CD4-positive, alpha-beta T cell treated with Interleukin-1 beta for 1 hour (primary cell): ENCODE results near the gene SMC5.
A peak's percentile ranks its signal among the peaks of the same experiment; 100 is the strongest.
"Not testable (repeated sequence)": the region's sequence is repeated elsewhere in the genome, so short reads cannot be mapped to it uniquely, and the experiment has no call there.

Experiments used
- DNase-seq, 2 donors: peaks; one replicate each; pipeline ENCODE4 v3.0.0-alpha.2; 2020 to 2022

SMC5 gene

GRCh38 chr9:70278305-70278704 is 19.5 kb downstream of the SMC5 start:
- no peak for DNase-seq

- no peak for DNase-seq
Observed at GRCh38 chr9:70283848-70284247, 25.1 kb downstream of the SMC5 start.

- DNase-seq: no peak
Observed at GRCh38 chr9:70285246-70285645, 26.5 kb downstream of the SMC5 start.

- DNase-seq: no peak
Observed at GRCh38 chr9:70285981-70286598, 27.3 kb downstream of the SMC5 start.

GRCh38 chr9:70290626-70291025 is 31.8 kb downstream of the SMC5 start:
- DNase-seq: no peak

GRCh38 chr9:70291446-70291845 is 32.7 kb downstream of the SMC5 start:
- DNase-seq: no peak

- DNase-seq: no peak
Observed at GRCh38 chr9:70292253-70292652, 33.5 kb downstream of the SMC5 start.

- DNase-seq: no peak
Observed at GRCh38 chr9:70293214-70293613, 34.4 kb downstream of the SMC5 start.

GRCh38 chr9:70297141-70297540 is 38.4 kb downstream of the SMC5 start:
- no peak for DNase-seq

GRCh38 chr9:70298245-70298771 is 39.5 kb downstream of the SMC5 start:
- DNase-seq: no peak

GRCh38 chr9:70303268-70303667 is 44.5 kb downstream of the SMC5 start:
- DNase-seq: no peak

- DNase-seq: no peak
Observed at GRCh38 chr9:70304810-70305209, 46.0 kb downstream of the SMC5 start.

GRCh38 chr9:70315389-70315788 is 56.6 kb downstream of the SMC5 start:
- DNase-seq: no peak

GRCh38 chr9:70318002-70318401 is 59.2 kb downstream of the SMC5 start:
- DNase-seq: no peak

- DNase-seq: no peak
Observed at GRCh38 chr9:70322096-70322495, 63.3 kb downstream of the SMC5 start.

- DNase-seq: no peak
Observed at GRCh38 chr9:70324963-70325362, 66.2 kb downstream of the SMC5 start.

- not testable (repeated sequence) for DNase-seq
Observed at GRCh38 chr9:70328625-70329024, 69.8 kb downstream of the SMC5 start.

- peak in 1 of 2 donors; percentile 17 for DNase-seq
Observed at GRCh38 chr9:70340572-70340971, 81.8 kb downstream of the SMC5 start.

GRCh38 chr9:70347046-70347445 is 88.3 kb downstream of the SMC5 start:
- DNase-seq: no peak

- no peak for DNase-seq
Observed at GRCh38 chr9:70352356-70352755, 93.6 kb downstream of the SMC5 start.

GRCh38 chr9:70352802-70353201 is 94.0 kb downstream of the SMC5 start:
- DNase-seq: peak in 1 of 2 donors; percentile 35

GRCh38 chr9:70355801-70356200 is 97.0 kb downstream of the SMC5 start:
- DNase-seq: no peak

- no peak for DNase-seq
Observed at GRCh38 chr9:70362952-70363351, 104.2 kb downstream of the SMC5 start.

GRCh38 chr9:70363760-70364159 is 105.0 kb downstream of the SMC5 start:
- DNase-seq: no peak

- no peak for DNase-seq
Observed at GRCh38 chr9:70367305-70367930, 108.6 kb downstream of the SMC5 start.
